Activated naive CD8-positive, alpha-beta T cell treated with anti-CD3 and anti-CD28 coated beads, Interleukin-2, amount 50 U/mL, for 24 hours (primary cell): Measurements from ENCODE around the gene BRICD5.

Source experiments
- ATAC-seq: fragments of 150-1000 bp; cut with Tn5 transposase; one replicate; pipeline ENCODE4 v1.10.0; 2021
- DNase-seq: peaks from one replicate; pipeline ENCODE4 v3.0.0; 2021
- H3K27ac Mint-ChIP-seq: one replicate; pipeline ENCODE4 v1.8.0; 2021; ENCODE audit warnings: mild to moderate bottlenecking, mixed read lengths
- H3K27me3 Mint-ChIP-seq: one replicate; pipeline ENCODE4 v1.8.0; 2021; ENCODE audit warnings: mixed read lengths
- H3K36me3 Mint-ChIP-seq: one replicate; pipeline ENCODE4 v1.8.0; 2021; ENCODE audit warnings: low read depth, mixed read lengths
- H3K4me1 Mint-ChIP-seq: one replicate; pipeline ENCODE4 v1.8.0; 2021; ENCODE audit warnings: mixed read lengths
- H3K4me3 Mint-ChIP-seq: one replicate; pipeline ENCODE4 v1.8.0; 2021; ENCODE audit warnings: mild to moderate bottlenecking, moderate library complexity, mixed read lengths
- H3K9me3 Mint-ChIP-seq: one replicate; pipeline ENCODE4 v1.8.0; 2021; ENCODE audit warnings: mixed read lengths

The BRICD5 gene

GRCh38 chr16:2232094-2232990, 21.7 kb upstream of the BRICD5 start:
- Mint-ChIP-seq H3K27me3 (no peaks in the 10 kb centered on the region), H3K9me3 (no peaks in the 10 kb centered on the region), H3K4me1 (no peaks in the 10 kb centered on the region), H3K4me3 (no peak overlapping the region), H3K27ac (no peak overlapping the region), H3K36me3 (peaks cover 19% of the 10 kb centered on the region)
- no peak for ATAC-seq
- DNase-seq, result no peak

- Mint-ChIP-seq H3K4me3 (no peak overlapping the region), H3K4me1 (peaks cover 3% of the 10 kb centered on the region), H3K27me3 (no peaks in the 10 kb centered on the region), H3K36me3 (peaks cover 21% of the 10 kb centered on the region), H3K27ac (no peak overlapping the region), H3K9me3 (no peaks in the 10 kb centered on the region)
- DNase-seq (no peak), ATAC-seq (no peak)
Observed at GRCh38 chr16:2231016-2231931, 20.6 kb upstream of the BRICD5 start.

GRCh38 chr16:2230376-2230775, 19.7 kb upstream of the BRICD5 start:
- H3K36me3 Mint-ChIP-seq, result peaks cover 24% of the 10 kb centered on the region

GRCh38 chr16:2229632-2230250, 19.1 kb upstream of the BRICD5 start:
- peaks cover 20% of the 10 kb centered on the region for H3K36me3 Mint-ChIP-seq
- no peak overlapping the region for H3K27ac Mint-ChIP-seq
- peaks cover 11% of the 10 kb centered on the region for H3K4me1 Mint-ChIP-seq
- H3K4me3 Mint-ChIP-seq, result no peak overlapping the region
- no peaks in the 10 kb centered on the region for H3K9me3 Mint-ChIP-seq
- H3K27me3 Mint-ChIP-seq, result no peaks in the 10 kb centered on the region
- DNase-seq (no peak), ATAC-seq (no peak)

More at GRCh38 chr16:2230376-2230775, 19.7 kb upstream of the BRICD5 start:
- Mint-ChIP-seq H3K27me3 (no peaks in the 10 kb centered on the region), H3K4me1 (peaks cover 7% of the 10 kb centered on the region), H3K27ac (no peak overlapping the region), H3K4me3 (no peak overlapping the region), H3K9me3 (no peaks in the 10 kb centered on the region)
- ATAC-seq (no peak), DNase-seq (no peak)

- Mint-ChIP-seq H3K27me3 (no peaks in the 10 kb centered on the region), H3K27ac (no peak overlapping the region), H3K4me3 (no peak overlapping the region), H3K9me3 (no peaks in the 10 kb centered on the region), H3K4me1 (peaks cover 18% of the 10 kb centered on the region), H3K36me3 (peaks cover 19% of the 10 kb centered on the region)
- DNase-seq (no peak), ATAC-seq (no peak)
Observed at GRCh38 chr16:2229091-2229490, 18.4 kb upstream of the BRICD5 start.

GRCh38 chr16:2228161-2228824, 17.6 kb upstream of the BRICD5 start:
- Mint-ChIP-seq H3K36me3 (peaks cover 15% of the 10 kb centered on the region), H3K4me1 (peaks cover 18% of the 10 kb centered on the region), H3K27me3 (no peaks in the 10 kb centered on the region), H3K9me3 (no peaks in the 10 kb centered on the region), H3K27ac (no peak overlapping the region), H3K4me3 (no peak overlapping the region)
- ATAC-seq, result no peak
- no peak for DNase-seq

- peaks cover 15% of the 10 kb centered on the region for H3K36me3 Mint-ChIP-seq
- no peak overlapping the region for H3K4me3 Mint-ChIP-seq
- peaks cover 18% of the 10 kb centered on the region for H3K4me1 Mint-ChIP-seq
- H3K27me3 Mint-ChIP-seq, result no peaks in the 10 kb centered on the region
- DNase-seq, result no peak
- no peak overlapping the region for H3K27ac Mint-ChIP-seq
- H3K9me3 Mint-ChIP-seq, result no peaks in the 10 kb centered on the region
- no peak for ATAC-seq
Observed at GRCh38 chr16:2226918-2227317, 16.3 kb upstream of the BRICD5 start.

GRCh38 chr16:2226245-2226793, 15.7 kb upstream of the BRICD5 start:
- peaks cover 18% of the 10 kb centered on the region for H3K4me1 Mint-ChIP-seq
- no peak for DNase-seq
- no peaks in the 10 kb centered on the region for H3K27me3 Mint-ChIP-seq

GRCh38 chr16:2223942-2224486, 13.4 kb upstream of the BRICD5 start:
- peak; percentile 15 for ATAC-seq
- peaks cover 18% of the 10 kb centered on the region for H3K4me1 Mint-ChIP-seq

More at GRCh38 chr16:2226245-2226793, 15.7 kb upstream of the BRICD5 start:
- H3K36me3 Mint-ChIP-seq, result peaks cover 15% of the 10 kb centered on the region
- H3K9me3 Mint-ChIP-seq, result no peaks in the 10 kb centered on the region
- no peak for ATAC-seq
- H3K27ac Mint-ChIP-seq, result no peak overlapping the region
- H3K4me3 Mint-ChIP-seq, result peak overlapping the region; percentile 46

GRCh38 chr16:2223221-2223941, 12.7 kb upstream of the BRICD5 start, which contains the start of gene E4F1:
Gene E4F1 (plus strand): TSS chr16:2223591. CDS start chr16:2223614, 23 bp downstream.
- Mint-ChIP-seq H3K27me3 (no peaks in the 10 kb centered on the region), H3K9me3 (no peaks in the 10 kb centered on the region), H3K36me3 (peaks cover 6% of the 10 kb centered on the region), H3K4me1 (peaks cover 18% of the 10 kb centered on the region), H3K27ac (peak within 1 kb of the TSS; percentile 59), H3K4me3 (peak within 1 kb of the TSS; percentile 83)
- DNase-seq, result peak; percentile 100
- ATAC-seq, result peak; percentile 98

More at GRCh38 chr16:2223942-2224486, 13.4 kb upstream of the BRICD5 start:
- H3K4me3 Mint-ChIP-seq, result peak overlapping the region; percentile 83
- H3K36me3 Mint-ChIP-seq, result peaks cover 6% of the 10 kb centered on the region
- H3K27ac Mint-ChIP-seq, result peak overlapping the region; percentile 59
- H3K9me3 Mint-ChIP-seq, result no peaks in the 10 kb centered on the region
- no peaks in the 10 kb centered on the region for H3K27me3 Mint-ChIP-seq
- DNase-seq, result no peak

GRCh38 chr16:2216330-2216729, 5.7 kb upstream of the BRICD5 start:
- Mint-ChIP-seq H3K4me1 (peaks cover 24% of the 10 kb centered on the region), H3K9me3 (no peaks in the 10 kb centered on the region), H3K27ac (peak overlapping the region; percentile 93), H3K36me3 (peaks cover 21% of the 10 kb centered on the region), H3K4me3 (peak overlapping the region; percentile 88), H3K27me3 (no peaks in the 10 kb centered on the region)
- ATAC-seq (no peak), DNase-seq (no peak)

- Mint-ChIP-seq H3K27ac (peak within 1 kb of the TSS; percentile 93), H3K4me1 (peaks cover 24% of the 10 kb centered on the region), H3K27me3 (no peaks in the 10 kb centered on the region), H3K4me3 (peak within 1 kb of the TSS; percentile 88), H3K9me3 (no peaks in the 10 kb centered on the region), H3K36me3 (peaks cover 21% of the 10 kb centered on the region)
- ATAC-seq, result no peak
- DNase-seq, result no peak
Observed at GRCh38 chr16:2214719-2214968, 4.0 kb upstream of the BRICD5 start, which contains the start of gene PGP. Gene PGP (minus strand): TSS chr16:2214840. CDS start chr16:2214777, 63 bp downstream.
